GM19238 (cell line): ENCODE measurements around the gene ARID3B.
A peak's percentile ranks its signal among the peaks of the same experiment; 100 is the strongest.

Experiments used
- DNase-seq: peaks from one replicate; pipeline ENCODE4 v3.0.0; 2011; ENCODE audit warnings: low spot score; ENCODE audit not compliant: insufficient read length

ARID3B gene

GRCh38 chr15:74603789-74604705, 63.0 kb downstream of the ARID3B start:
- DNase-seq = no peak

- no peak for DNase-seq
These were observed 64.2 kb downstream of the ARID3B start for GRCh38 chr15:74604983-74605794.

GRCh38 chr15:74605795-74606150, 64.8 kb downstream of the ARID3B start:
- no peak for DNase-seq

GRCh38 chr15:74608786-74609185, 67.8 kb downstream of the ARID3B start:
- no peak for DNase-seq

GRCh38 chr15:74609938-74610301, 68.9 kb downstream of the ARID3B start:
- DNase-seq = no peak

- no peak for DNase-seq
These were observed 69.4 kb downstream of the ARID3B start for GRCh38 chr15:74610302-74610951.

GRCh38 chr15:74611341-74611740, 70.3 kb downstream of the ARID3B start:
- no peak for DNase-seq

- DNase-seq = no peak
These were observed 70.8 kb downstream of the ARID3B start for GRCh38 chr15:74611834-74612233.

GRCh38 chr15:74612677-74613076, 71.7 kb downstream of the ARID3B start:
- DNase-seq = no peak

GRCh38 chr15:74613089-74613952, 72.3 kb downstream of the ARID3B start:
- no peak for DNase-seq

- DNase-seq = peak; percentile 96
These were observed 73.1 kb downstream of the ARID3B start for GRCh38 chr15:74613953-74614743.

GRCh38 chr15:74614744-74615507, 73.9 kb downstream of the ARID3B start:
- DNase-seq = peak; percentile 52

- peak; percentile 99 for DNase-seq
These were observed 74.7 kb downstream of the ARID3B start, which contains the start of gene CLK3 for GRCh38 chr15:74615508-74616365. CLK3 (plus strand) TSS chr15:74615836; CDS start chr15:74619197, 3,361 bp downstream.

- DNase-seq = peak; percentile 44
These were observed 75.4 kb downstream of the ARID3B start for GRCh38 chr15:74616366-74616939.

- no peak for DNase-seq
These were observed 76.0 kb downstream of the ARID3B start for GRCh38 chr15:74616996-74617395.

- no peak for DNase-seq
These were observed 78.0 kb downstream of the ARID3B start for GRCh38 chr15:74618841-74619596.

- no peak for DNase-seq
These were observed 79.1 kb downstream of the ARID3B start for GRCh38 chr15:74619916-74620635.
